DND-41 (cell line): ENCODE results near the gene MAB21L1.

Experiments used
- ATAC-seq: fragments of 200-7000 bp; cut with Tn5 transposase; 3 replicates; pipeline ENCODE4 v1.9.1; 2021; ENCODE audit warnings: low read depth; ENCODE audit not compliant: insufficient read depth
- DNase-seq: peaks from one replicate; pipeline ENCODE4 v3.0.0-alpha.2; 2020
- H2AFZ ChIP-seq: 2 replicates; pipeline ENCODE4 v1.6.0; 2012; ENCODE audit warnings: low read depth, low read length
- H3K27ac ChIP-seq: 2 replicates; pipeline ENCODE4 v1.5.1; 2012; ENCODE audit warnings: low read length, inconsistent platforms
- H3K27me3 ChIP-seq: fragments of 200-600 bp; sonication (generic); 2 replicates; pipeline ENCODE4 v1.6.0; 2012; ENCODE audit warnings: low read length, mild to moderate bottlenecking, inconsistent platforms; ENCODE audit not compliant: insufficient read depth, poor library complexity
- H3K36me3 ChIP-seq: 2 replicates; pipeline ENCODE4 v1.5.1; 2012; ENCODE audit warnings: low read length, inconsistent platforms; ENCODE audit not compliant: insufficient read depth
- H3K4me1 ChIP-seq: 2 replicates; pipeline ENCODE4 v1.5.1; 2012; ENCODE audit warnings: mild to moderate bottlenecking, low read length; ENCODE audit not compliant: insufficient read depth
- H3K4me2 ChIP-seq: 2 replicates; pipeline ENCODE4 v1.6.0; 2012; ENCODE audit warnings: mild to moderate bottlenecking, moderate library complexity, low read length, inconsistent platforms; ENCODE audit not compliant: insufficient read depth
- H3K4me3 ChIP-seq, 2 experiments: fragments of 200-600 bp in 1 of 2; shearing (Covaris generic) in 1 of 2; 2 replicates each; pipeline ENCODE4 v1.5.1; 2012 to 2016; ENCODE audit warnings: inconsistent platforms in 2 of 2, low read length in 2 of 2, mild to moderate bottlenecking in 2 of 2, low read depth in 1 of 2, moderate library complexity in 1 of 2
- H3K79me2 ChIP-seq: 2 replicates; pipeline ENCODE4 v1.6.0; 2012; ENCODE audit warnings: low read length, inconsistent platforms; ENCODE audit not compliant: insufficient read depth
- H3K9ac ChIP-seq: 2 replicates; pipeline ENCODE4 v1.6.0; 2012; ENCODE audit warnings: low read depth, mild to moderate bottlenecking, inconsistent platforms, low read length, moderate library complexity
- H3K9me3 ChIP-seq: 2 replicates; pipeline ENCODE4 v1.5.1; 2012; ENCODE audit warnings: low read length, moderate library complexity, mild to moderate bottlenecking, inconsistent platforms; ENCODE audit not compliant: insufficient read depth, severe bottlenecking
- H4K20me1 ChIP-seq: 2 replicates; pipeline ENCODE4 v1.6.0; 2012; ENCODE audit warnings: low read length; ENCODE audit not compliant: insufficient read depth
- EZH2 ChIP-seq: IDR thresholded peaks from 3 replicates; pipeline ENCODE4 v1.6.1; 2012; ENCODE audit warnings: borderline replicate concordance, low read depth, mild to moderate bottlenecking, moderate library complexity, low read length, inconsistent platforms; ENCODE audit not compliant: severe bottlenecking
- TF ChIP-seq, protein P1 (sequence below): IDR thresholded peaks from 2 replicates; pipeline ENCODE4 v1.5.1; 2012; ENCODE audit warnings: borderline replicate concordance, low read length, moderate library complexity, mild to moderate bottlenecking; ENCODE audit not compliant: poor library complexity, severe bottlenecking; ENCODE audit errors: extremely low read depth

The MAB21L1 gene

GRCh38 chr13:35468195-35468594, 8.3 kb downstream of the MAB21L1 start:
- DNase-seq (no peak), ATAC-seq (no peak)
- Histone ChIP-seq H4K20me1 (no peaks in the 10 kb centered on the region), H3K36me3 (no peaks in the 10 kb centered on the region), H3K79me2 (no peaks in the 10 kb centered on the region), H2AFZ (no peak overlapping the region), H3K9me3 (no peaks in the 10 kb centered on the region), H3K4me1 (peaks cover 13% of the 10 kb centered on the region), H3K4me3 (no peak overlapping the region), H3K4me2 (no peak overlapping the region), H3K9ac (no peak overlapping the region), H3K27ac (no peak overlapping the region), H3K27me3 (no peaks in the 10 kb centered on the region)
- no peak for TF ChIP-seq EZH2
- TF ChIP-seq, protein P1, sequence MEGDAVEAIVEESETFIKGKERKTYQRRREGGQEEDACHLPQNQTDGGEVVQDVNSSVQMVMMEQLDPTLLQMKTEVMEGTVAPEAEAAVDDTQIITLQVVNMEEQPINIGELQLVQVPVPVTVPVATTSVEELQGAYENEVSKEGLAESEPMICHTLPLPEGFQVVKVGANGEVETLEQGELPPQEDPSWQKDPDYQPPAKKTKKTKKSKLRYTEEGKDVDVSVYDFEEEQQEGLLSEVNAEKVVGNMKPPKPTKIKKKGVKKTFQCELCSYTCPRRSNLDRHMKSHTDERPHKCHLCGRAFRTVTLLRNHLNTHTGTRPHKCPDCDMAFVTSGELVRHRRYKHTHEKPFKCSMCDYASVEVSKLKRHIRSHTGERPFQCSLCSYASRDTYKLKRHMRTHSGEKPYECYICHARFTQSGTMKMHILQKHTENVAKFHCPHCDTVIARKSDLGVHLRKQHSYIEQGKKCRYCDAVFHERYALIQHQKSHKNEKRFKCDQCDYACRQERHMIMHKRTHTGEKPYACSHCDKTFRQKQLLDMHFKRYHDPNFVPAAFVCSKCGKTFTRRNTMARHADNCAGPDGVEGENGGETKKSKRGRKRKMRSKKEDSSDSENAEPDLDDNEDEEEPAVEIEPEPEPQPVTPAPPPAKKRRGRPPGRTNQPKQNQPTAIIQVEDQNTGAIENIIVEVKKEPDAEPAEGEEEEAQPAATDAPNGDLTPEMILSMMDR: no peak

DNA sequence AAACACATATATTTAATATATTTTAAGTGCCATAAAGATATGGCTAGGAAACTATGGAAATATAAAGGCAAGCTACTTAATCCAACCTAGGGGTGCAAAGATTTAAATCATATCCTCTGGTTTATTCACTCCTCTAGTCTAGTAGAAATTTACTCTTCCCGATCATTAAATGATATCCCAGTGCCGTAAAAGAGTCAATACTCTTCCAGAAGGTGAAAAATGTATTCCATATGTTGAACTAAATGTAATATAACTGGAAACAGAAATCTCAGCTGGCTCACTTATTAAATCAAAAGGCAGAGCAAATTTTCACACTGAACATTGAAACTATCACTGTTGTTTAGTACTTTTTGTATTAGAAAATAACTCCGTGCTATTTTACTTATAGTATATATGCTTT, 11.1 kb downstream of the MAB21L1 start:
- Histone ChIP-seq H2AFZ (no peak overlapping the region), H3K79me2 (no peaks in the 10 kb centered on the region), H3K4me1 (no peaks in the 10 kb centered on the region), H3K27ac (no peak overlapping the region), H3K9ac (no peak overlapping the region), H3K4me3 (no peak overlapping the region), H3K27me3 (no peaks in the 10 kb centered on the region), H3K36me3 (no peaks in the 10 kb centered on the region), H3K9me3 (no peaks in the 10 kb centered on the region), H4K20me1 (no peaks in the 10 kb centered on the region), H3K4me2 (no peak overlapping the region)
- ATAC-seq (no peak), DNase-seq (no peak)
- TF ChIP-seq EZH2: no peak
- TF ChIP-seq, protein P1: no peak

GRCh38 chr13:35460061-35460460, 16.4 kb downstream of the MAB21L1 start:
- H3K4me2 ChIP-seq: no peak overlapping the region
- TF ChIP-seq EZH2: no peak
- TF ChIP-seq, protein P1: no peak
- H4K20me1 ChIP-seq: no peaks in the 10 kb centered on the region
- H3K27me3 ChIP-seq: no peaks in the 10 kb centered on the region
- H3K4me1 ChIP-seq: no peaks in the 10 kb centered on the region
- no peaks in the 10 kb centered on the region for H3K9me3 ChIP-seq
- ATAC-seq (no peak), DNase-seq (no peak)
- H3K79me2 ChIP-seq: no peaks in the 10 kb centered on the region
- H3K36me3 ChIP-seq: no peaks in the 10 kb centered on the region
- no peak overlapping the region for H2AFZ ChIP-seq
- H3K4me3 ChIP-seq: no peak overlapping the region
- H3K9ac ChIP-seq: no peak overlapping the region
- no peak overlapping the region for H3K27ac ChIP-seq

DNA sequence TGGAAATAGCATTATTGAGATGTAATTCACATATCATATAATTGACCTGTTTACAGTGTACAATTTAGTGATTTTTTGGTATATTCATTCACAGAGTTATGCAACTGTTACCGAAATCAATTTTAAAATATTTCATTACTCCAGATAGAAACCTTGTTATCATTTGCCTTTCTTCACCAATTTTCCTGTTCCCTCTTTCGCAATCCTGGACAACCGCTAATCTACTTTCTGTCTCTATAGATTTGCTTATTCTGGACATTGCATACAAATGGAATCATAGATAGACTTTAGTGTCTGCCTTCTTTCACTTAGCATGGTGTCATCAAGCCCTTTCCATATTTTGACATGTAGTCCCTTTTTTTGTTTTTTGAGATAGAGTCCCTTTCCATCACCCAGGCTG, 19.2 kb downstream of the MAB21L1 start:
- Histone ChIP-seq H3K27me3 (no peaks in the 10 kb centered on the region), H3K4me2 (no peak overlapping the region), H2AFZ (no peak overlapping the region), H3K4me3 (no peak overlapping the region), H4K20me1 (no peaks in the 10 kb centered on the region), H3K4me1 (no peaks in the 10 kb centered on the region), H3K9ac (no peak overlapping the region), H3K79me2 (no peaks in the 10 kb centered on the region), H3K9me3 (no peaks in the 10 kb centered on the region), H3K27ac (no peak overlapping the region), H3K36me3 (no peaks in the 10 kb centered on the region)
- no peak for DNase-seq
- TF ChIP-seq EZH2: no peak
- TF ChIP-seq, protein P1: no peak
- ATAC-seq: no peak
